ENCODE data around the gene ASTN2. TPM values are rescaled to one million over a fixed set of nuclear protein-coding genes. Genes with fewer than 3 reads are reported as not detected.

Gene ASTN2
- total RNA-seq, 1 donor from 2014 or later, result 42.2 TPM

DNA sequence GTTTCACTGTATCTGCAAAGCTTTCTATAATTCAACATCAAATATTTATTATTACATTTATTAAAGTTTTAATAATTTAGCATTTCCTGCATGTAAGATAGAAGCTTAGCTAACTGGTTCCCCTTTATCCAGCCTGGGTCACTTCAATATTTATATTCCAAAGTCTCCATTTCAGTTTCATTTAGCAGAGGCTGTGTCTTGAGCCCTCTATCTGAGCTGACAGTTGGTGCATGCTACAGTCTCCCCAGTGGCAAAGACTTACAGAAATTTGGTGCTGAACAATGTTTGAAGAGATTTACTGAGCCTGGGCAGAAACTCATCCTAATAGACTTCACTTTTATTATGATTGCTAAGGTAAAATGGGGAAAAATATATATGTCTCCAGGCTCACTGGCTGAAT is 448.7 kb downstream of the ASTN2 start:
- DNase-seq (ENCODE audit: low read depth), result no peak

DNA sequence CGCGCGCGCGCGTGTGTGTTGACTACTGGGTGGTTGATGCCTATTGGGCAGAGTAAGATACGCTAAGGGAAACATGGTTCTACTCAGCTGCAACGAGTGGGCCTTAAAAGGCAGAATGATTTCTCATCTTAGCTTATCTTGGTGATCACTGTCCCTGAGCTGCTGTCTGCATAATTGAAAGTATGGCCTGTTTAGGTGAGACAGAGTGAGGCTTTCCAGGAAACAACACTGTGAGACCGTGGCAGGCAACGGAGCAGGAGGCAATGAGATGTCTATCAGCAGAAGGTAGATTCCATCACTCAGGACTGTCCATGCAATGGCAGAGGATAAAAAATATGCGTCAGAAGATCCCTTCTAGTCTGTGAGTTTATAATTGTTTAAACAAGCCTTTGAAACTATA is 450.6 kb downstream of the ASTN2 start:
- no peak for DNase-seq (ENCODE audit: low read depth)

- no peak for DNase-seq (ENCODE audit: low read depth)
These were observed 455.0 kb downstream of the ASTN2 start for GRCh38 chr9:116959809-116960208.

DNA sequence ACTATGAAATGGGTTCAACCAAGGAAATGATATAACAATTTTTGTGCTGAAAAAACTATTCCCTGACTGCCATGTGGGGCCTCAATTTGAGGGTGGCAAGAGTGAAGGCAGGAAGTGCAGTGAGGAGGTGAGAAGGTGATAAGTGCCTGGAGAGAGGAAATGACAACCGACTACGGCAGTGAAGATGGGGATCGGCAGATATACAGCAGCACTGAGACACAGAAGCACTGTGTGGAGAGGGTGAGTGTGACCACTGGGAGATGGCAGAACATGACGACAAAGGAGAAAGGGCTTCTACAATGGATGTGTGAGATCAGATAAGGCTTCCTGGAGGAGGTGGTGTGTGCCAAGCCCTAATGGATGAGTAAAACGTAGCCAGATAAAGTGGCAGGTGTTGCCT is 456.0 kb downstream of the ASTN2 start:
- DNase-seq (ENCODE audit: low read depth), result no peak

DNA sequence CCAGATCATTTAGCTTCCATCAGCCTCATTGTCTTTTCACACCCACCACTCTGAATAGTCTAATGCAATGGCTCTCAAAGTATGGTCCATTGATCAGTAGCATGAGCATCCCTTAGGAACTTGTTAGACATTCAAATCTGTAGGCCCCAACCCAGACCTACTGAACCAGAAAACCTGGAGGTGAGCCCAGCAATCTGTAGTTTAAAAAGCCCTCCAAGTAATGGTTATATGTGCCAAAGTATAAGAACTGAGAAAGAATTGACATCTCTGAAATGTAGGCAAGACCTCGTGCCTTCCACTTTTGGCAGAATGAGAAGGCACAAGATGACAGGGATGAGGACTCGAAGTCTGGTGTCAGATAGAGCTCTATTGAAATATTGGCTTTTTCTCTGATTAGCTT is 460.1 kb downstream of the ASTN2 start:
- DNase-seq (ENCODE audit: low read depth), result no peak

GRCh38 chr9:116953271-116953670 is 461.6 kb downstream of the ASTN2 start:
- no peak for DNase-seq (ENCODE audit: low read depth)

DNA sequence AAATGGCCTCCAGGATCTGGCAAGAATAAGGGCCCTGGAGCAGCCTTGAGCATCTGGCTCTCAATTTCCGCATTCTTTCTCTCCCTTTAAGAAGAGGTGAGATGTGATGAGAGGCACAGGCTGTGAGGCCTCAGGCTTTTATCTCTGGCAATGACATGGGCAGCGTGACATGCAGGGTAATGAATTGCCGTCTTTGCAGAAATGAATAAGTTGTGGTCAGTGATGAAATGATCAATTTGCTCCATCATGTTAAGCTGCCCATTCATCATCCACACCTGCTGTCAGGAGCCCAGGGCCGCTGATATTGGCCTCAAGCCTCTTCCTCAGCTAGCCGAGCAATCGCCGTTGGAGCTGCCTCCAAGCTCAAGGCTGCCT is 462.4 kb downstream of the ASTN2 start:
- no peak for DNase-seq (ENCODE audit: low read depth)

DNA sequence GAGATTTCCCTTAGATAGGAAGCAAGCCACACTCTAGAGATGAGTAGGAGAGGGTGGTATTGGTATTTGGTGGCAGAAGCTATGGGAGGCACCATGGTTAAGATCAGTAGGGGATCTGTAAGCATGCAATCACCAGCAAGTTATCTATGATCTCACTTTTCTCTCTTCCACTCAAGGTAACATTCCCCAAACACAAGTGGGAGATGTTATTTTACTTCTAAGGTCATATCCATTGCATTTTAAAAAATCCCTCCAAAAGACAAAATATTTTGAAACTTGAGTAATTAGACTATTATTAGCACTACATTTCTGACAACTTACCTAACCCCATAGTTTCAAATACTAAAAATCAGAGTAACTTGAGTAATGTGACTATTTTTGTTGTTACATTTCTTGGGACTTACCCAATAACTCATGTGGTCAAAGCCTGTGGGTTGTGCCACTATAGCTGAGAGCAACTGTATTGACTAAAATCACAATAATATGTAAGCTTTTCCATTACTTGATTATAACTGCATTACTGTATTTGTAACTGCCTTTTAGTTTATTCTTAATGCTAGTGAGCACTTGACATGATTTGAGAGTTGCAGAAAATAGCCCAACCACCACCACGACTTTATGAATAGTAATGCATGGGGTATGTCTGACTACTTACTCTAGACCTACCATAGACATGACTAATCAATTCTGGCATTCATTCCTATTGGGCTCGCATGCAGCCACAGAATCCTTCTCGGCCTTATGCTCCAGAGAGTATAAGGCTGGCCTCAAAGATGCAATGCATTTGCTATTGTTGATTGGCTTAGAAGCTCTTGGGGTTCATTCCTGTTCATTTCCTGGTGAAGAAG is 463.0 kb downstream of the ASTN2 start:
- peak; percentile 85 for DNase-seq (ENCODE audit: low read depth)

GRCh38 chr9:116945817-116946216 is 469.0 kb downstream of the ASTN2 start:
- DNase-seq (ENCODE audit: low read depth), result no peak

- peak; percentile 39 for DNase-seq (ENCODE audit: low read depth)
These were observed 469.9 kb downstream of the ASTN2 start for GRCh38 chr9:116944714-116945534.

GRCh38 chr9:116943970-116944369 is 470.9 kb downstream of the ASTN2 start:
- DNase-seq (ENCODE audit: low read depth), result no peak

GRCh38 chr9:116942593-116943061 is 472.2 kb downstream of the ASTN2 start:
- DNase-seq (ENCODE audit: low read depth), result no peak

- DNase-seq (ENCODE audit: low read depth), result no peak
These were observed 473.6 kb downstream of the ASTN2 start for GRCh38 chr9:116941266-116941665.

- DNase-seq (ENCODE audit: low read depth), result no peak
These were observed 474.1 kb downstream of the ASTN2 start for GRCh38 chr9:116940614-116941215.

DNA sequence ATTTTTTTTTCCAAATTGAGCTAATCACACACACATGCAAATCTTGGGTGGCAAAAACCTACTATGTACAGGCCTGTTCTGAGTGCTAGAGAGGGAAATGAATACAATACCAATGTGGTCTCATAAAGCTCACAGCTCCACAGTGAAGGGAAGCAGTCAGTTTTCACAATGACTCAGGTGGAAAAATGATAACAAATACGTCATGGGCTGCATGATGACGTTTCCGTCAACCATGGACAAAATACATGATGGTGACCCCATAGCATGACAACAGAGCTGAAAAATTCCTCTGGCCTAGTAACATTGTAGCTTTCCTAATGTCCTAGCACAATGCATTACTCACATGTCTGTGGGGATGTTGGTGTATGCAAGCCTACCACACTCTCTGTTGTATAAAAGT is 475.2 kb downstream of the ASTN2 start:
- no peak for DNase-seq (ENCODE audit: low read depth)

DNA sequence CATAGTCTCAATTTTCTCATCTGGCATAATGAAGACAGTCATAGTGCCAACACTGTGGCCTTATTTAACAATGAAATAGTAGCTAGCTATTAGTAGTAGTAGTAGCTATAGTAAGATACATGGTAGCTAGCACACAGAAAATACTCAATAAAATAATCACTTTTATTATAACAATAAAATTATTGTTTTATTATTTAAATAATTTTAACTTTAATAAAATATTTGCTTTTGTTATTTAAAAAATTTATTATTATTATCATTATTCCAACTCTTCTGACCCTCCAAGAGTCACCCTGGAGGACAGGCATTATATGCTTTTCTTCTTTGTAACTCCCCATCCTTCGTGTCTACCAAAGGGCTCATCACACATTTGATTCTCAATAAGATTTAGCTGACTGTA is 475.7 kb downstream of the ASTN2 start:
- no peak for DNase-seq (ENCODE audit: low read depth)

- no peak for DNase-seq (ENCODE audit: low read depth)
These were observed 477.5 kb downstream of the ASTN2 start for GRCh38 chr9:116937361-116937760.

GRCh38 chr9:116935149-116935897 is 479.5 kb downstream of the ASTN2 start:
- no peak for DNase-seq (ENCODE audit: low read depth)

GRCh38 chr9:116934131-116934530 is 480.7 kb downstream of the ASTN2 start:
- no peak for DNase-seq (ENCODE audit: low read depth)

GRCh38 chr9:116933251-116933650 is 481.6 kb downstream of the ASTN2 start:
- no peak for DNase-seq (ENCODE audit: low read depth)

GRCh38 chr9:116929621-116930020 is 485.2 kb downstream of the ASTN2 start:
- DNase-seq (ENCODE audit: low read depth), result no peak

- peak; percentile 37 for DNase-seq (ENCODE audit: low read depth)
These were observed 486.0 kb downstream of the ASTN2 start for GRCh38 chr9:116928884-116929283.

Measured in renal cortical epithelial cell (primary cell).